ENCODE results near the gene ERCC6L2.

DNA sequence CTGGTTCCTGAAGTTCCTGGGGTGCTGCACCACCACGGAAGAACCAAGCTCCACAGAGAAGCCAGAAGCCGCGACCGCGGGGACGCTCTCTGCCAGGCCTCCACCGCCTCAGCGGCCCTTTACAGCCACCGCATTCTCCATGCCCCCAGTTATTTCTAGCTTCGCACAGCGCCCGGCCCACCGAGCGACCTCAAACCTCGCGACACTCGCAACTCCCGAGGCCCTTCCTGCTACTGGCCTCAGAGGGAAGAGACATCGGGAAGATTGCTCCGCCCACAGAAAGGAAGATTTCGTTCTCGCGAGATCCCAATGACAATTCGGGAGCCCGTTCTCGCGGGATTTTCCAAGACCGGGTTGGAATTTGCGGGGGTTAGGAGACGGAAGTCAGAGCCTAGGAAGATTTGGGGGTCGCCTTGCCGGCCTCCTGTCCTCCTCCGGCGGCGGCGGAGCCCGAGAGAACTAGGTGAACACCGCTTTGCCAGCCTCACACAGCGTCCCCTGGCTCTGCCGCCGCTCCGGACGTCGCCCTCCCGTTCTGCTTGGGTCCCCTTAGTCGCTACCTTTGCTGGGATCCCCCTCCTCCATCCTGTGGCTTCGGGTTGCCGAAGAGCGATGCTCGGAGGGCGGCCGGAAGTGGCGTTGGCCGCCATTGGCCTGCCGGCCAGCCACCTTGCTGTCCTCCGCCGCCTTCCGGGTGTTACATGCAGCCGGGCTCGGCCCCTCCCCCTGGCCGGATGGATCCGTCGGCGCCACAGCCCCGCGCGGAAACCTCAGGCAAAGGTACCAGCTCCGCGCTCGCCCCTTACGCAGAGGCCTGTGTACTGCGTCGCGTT lies at the start of gene ERCC6L2:
- no peak for TF ChIP-seq ZNF274 (IDR thresholded peaks at IDR 0.05; ENCODE audit: insufficient read depth, insufficient read length)
- TF ChIP-seq, protein P1, sequence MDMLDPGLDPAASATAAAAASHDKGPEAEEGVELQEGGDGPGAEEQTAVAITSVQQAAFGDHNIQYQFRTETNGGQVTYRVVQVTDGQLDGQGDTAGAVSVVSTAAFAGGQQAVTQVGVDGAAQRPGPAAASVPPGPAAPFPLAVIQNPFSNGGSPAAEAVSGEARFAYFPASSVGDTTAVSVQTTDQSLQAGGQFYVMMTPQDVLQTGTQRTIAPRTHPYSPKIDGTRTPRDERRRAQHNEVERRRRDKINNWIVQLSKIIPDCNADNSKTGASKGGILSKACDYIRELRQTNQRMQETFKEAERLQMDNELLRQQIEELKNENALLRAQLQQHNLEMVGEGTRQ (IDR thresholded peaks at IDR 0.05; ENCODE audit: borderline replicate concordance, low read depth, low read length): no peak
- TF ChIP-seq, protein P2, sequence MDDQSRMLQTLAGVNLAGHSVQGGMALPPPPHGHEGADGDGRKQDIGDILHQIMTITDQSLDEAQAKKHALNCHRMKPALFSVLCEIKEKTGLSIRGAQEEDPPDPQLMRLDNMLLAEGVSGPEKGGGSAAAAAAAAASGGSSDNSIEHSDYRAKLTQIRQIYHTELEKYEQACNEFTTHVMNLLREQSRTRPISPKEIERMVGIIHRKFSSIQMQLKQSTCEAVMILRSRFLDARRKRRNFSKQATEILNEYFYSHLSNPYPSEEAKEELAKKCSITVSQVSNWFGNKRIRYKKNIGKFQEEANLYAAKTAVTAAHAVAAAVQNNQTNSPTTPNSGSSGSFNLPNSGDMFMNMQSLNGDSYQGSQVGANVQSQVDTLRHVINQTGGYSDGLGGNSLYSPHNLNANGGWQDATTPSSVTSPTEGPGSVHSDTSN (IDR thresholded peaks at IDR 0.05; ENCODE audit: insufficient replicate concordance, low read depth, low read length): no peak
- peak; percentile 91 for TF ChIP-seq SIN3A (IDR thresholded peaks at IDR 0.05; ENCODE audit: low read depth, low read length)
- TF ChIP-seq, protein P3, sequence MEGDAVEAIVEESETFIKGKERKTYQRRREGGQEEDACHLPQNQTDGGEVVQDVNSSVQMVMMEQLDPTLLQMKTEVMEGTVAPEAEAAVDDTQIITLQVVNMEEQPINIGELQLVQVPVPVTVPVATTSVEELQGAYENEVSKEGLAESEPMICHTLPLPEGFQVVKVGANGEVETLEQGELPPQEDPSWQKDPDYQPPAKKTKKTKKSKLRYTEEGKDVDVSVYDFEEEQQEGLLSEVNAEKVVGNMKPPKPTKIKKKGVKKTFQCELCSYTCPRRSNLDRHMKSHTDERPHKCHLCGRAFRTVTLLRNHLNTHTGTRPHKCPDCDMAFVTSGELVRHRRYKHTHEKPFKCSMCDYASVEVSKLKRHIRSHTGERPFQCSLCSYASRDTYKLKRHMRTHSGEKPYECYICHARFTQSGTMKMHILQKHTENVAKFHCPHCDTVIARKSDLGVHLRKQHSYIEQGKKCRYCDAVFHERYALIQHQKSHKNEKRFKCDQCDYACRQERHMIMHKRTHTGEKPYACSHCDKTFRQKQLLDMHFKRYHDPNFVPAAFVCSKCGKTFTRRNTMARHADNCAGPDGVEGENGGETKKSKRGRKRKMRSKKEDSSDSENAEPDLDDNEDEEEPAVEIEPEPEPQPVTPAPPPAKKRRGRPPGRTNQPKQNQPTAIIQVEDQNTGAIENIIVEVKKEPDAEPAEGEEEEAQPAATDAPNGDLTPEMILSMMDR (IDR thresholded peaks at IDR 0.05 in 2 of 3, conservative IDR thresholded peaks at IDR 0.05 in 1 of 3; ENCODE audit: control insufficient read depth in 2 of 3, extremely low read depth in 1 of 3, insufficient read depth in 1 of 3, low read depth in 3 of 3, low read length in 3 of 3): no peak
- peak; percentile 96 for TF ChIP-seq GABPA (IDR thresholded peaks at IDR 0.05; ENCODE audit: low read depth)
- TF ChIP-seq, protein P4, sequence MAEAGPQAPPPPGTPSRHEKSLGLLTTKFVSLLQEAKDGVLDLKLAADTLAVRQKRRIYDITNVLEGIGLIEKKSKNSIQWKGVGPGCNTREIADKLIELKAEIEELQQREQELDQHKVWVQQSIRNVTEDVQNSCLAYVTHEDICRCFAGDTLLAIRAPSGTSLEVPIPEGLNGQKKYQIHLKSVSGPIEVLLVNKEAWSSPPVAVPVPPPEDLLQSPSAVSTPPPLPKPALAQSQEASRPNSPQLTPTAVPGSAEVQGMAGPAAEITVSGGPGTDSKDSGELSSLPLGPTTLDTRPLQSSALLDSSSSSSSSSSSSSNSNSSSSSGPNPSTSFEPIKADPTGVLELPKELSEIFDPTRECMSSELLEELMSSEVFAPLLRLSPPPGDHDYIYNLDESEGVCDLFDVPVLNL (IDR thresholded peaks at IDR 0.05; ENCODE audit: low read depth, low read length): 0 out of 2 replicates have a peak, but pooled peaks have one; percentile 21
- TF ChIP-seq FOS (IDR thresholded peaks at IDR 0.05; ENCODE audit: borderline replicate concordance, extremely low read depth, insufficient read length): no peak
- peak; percentile 93 for TF ChIP-seq POLR2AphosphoS5 (IDR thresholded peaks at IDR 0.05; ENCODE audit: low read length)
- TF ChIP-seq POLR2A (IDR thresholded peaks at IDR 0.05; ENCODE audit: low read depth, low read length): peak; percentile 96

All from GM12878 (cell line).